Sigmoid colon (tissue), 4 donors: ENCODE results near the gene ZNF276.

ENCODE experiments used
- EP300 ChIP-seq, 4 donors: sonication (generic); formaldehyde crosslinking; IDR thresholded peaks; one replicate each; pipeline ENCODE4 v1.6.1; 2017; ENCODE audit warnings: antibody characterized with exemption in 4 of 4
- POLR2A ChIP-seq, 2 donors: fragments of 450-650 bp; IDR thresholded peaks; one replicate each; pipeline ENCODE4 v1.6.1; 2016; ENCODE audit warnings: antibody characterized with exemption in 2 of 2, mild to moderate bottlenecking in 2 of 2, moderate library complexity in 2 of 2
- TF ChIP-seq, protein P1 (sequence below), 4 experiments: fragments of 450-650 bp in 3 of 4; fragments of 200-600 bp in 1 of 4; IDR thresholded peaks; one replicate each; pipeline ENCODE4 v1.5.1; 2016 to 2019; ENCODE audit warnings: antibody characterized with exemption in 4 of 4, mild to moderate bottlenecking in 3 of 4, moderate library complexity in 2 of 4

GRCh38 chr16:89764711-89765201, 43.4 kb downstream of the ZNF276 start:
- TF ChIP-seq EP300 (IDR thresholded peaks at IDR 0.05) (no peak), POLR2A (IDR thresholded peaks at IDR 0.05) (no peak)
- TF ChIP-seq, protein P1, sequence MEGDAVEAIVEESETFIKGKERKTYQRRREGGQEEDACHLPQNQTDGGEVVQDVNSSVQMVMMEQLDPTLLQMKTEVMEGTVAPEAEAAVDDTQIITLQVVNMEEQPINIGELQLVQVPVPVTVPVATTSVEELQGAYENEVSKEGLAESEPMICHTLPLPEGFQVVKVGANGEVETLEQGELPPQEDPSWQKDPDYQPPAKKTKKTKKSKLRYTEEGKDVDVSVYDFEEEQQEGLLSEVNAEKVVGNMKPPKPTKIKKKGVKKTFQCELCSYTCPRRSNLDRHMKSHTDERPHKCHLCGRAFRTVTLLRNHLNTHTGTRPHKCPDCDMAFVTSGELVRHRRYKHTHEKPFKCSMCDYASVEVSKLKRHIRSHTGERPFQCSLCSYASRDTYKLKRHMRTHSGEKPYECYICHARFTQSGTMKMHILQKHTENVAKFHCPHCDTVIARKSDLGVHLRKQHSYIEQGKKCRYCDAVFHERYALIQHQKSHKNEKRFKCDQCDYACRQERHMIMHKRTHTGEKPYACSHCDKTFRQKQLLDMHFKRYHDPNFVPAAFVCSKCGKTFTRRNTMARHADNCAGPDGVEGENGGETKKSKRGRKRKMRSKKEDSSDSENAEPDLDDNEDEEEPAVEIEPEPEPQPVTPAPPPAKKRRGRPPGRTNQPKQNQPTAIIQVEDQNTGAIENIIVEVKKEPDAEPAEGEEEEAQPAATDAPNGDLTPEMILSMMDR (IDR thresholded peaks at IDR 0.05): no peak
